ENCODE data around the gene KHDC1L.
"Not testable (repeated sequence)": the region's sequence is repeated elsewhere in the genome, so short reads cannot be mapped to it uniquely, and the experiment has no call there.

Gene KHDC1L

GRCh38 chr6:73203098-73203497, 22.2 kb downstream of the KHDC1L start:
- no peak for DNase-seq

GRCh38 chr6:73200735-73201134, 24.6 kb downstream of the KHDC1L start:
- no peak for DNase-seq

GRCh38 chr6:73200247-73200646, 25.0 kb downstream of the KHDC1L start:
- DNase-seq: no peak

- DNase-seq: no peak
These were observed 30.6 kb downstream of the KHDC1L start for GRCh38 chr6:73194744-73195143.

GRCh38 chr6:73193302-73193701, 32.0 kb downstream of the KHDC1L start:
- not testable (repeated sequence) for DNase-seq

- no peak for DNase-seq
These were observed 43.2 kb downstream of the KHDC1L start for GRCh38 chr6:73182021-73182607.

GRCh38 chr6:73180763-73181619, 44.3 kb downstream of the KHDC1L start:
- peak; percentile 78 for DNase-seq

GRCh38 chr6:73180076-73180738, 45.1 kb downstream of the KHDC1L start:
- DNase-seq: no peak

GRCh38 chr6:73177221-73177944, 47.9 kb downstream of the KHDC1L start:
- no peak for DNase-seq

GRCh38 chr6:73176057-73176456, 49.2 kb downstream of the KHDC1L start:
- no peak for DNase-seq

GRCh38 chr6:73174646-73175045, 50.6 kb downstream of the KHDC1L start:
- no peak for DNase-seq
